Body of pancreas (tissue), 4 donors: Measurements from ENCODE around the gene DERA.

Experiments used
- POLR2A ChIP-seq, 3 donors: fragments of 450-650 bp; IDR thresholded peaks; one replicate each; pipeline ENCODE4 v1.6.1; 2016; ENCODE audit warnings: antibody characterized with exemption in 3 of 3, mild to moderate bottlenecking in 2 of 3
- TF ChIP-seq, protein P1 (sequence below), 7 experiments: fragments of 450-650 bp in 4 of 7; fragments of 200-600 bp in 3 of 7; sonication (generic) in 3 of 7; IDR thresholded peaks; one replicate each; pipeline ENCODE4 v1.5.1; 2016 to 2019; ENCODE audit warnings: antibody characterized with exemption in 7 of 7

DNA sequence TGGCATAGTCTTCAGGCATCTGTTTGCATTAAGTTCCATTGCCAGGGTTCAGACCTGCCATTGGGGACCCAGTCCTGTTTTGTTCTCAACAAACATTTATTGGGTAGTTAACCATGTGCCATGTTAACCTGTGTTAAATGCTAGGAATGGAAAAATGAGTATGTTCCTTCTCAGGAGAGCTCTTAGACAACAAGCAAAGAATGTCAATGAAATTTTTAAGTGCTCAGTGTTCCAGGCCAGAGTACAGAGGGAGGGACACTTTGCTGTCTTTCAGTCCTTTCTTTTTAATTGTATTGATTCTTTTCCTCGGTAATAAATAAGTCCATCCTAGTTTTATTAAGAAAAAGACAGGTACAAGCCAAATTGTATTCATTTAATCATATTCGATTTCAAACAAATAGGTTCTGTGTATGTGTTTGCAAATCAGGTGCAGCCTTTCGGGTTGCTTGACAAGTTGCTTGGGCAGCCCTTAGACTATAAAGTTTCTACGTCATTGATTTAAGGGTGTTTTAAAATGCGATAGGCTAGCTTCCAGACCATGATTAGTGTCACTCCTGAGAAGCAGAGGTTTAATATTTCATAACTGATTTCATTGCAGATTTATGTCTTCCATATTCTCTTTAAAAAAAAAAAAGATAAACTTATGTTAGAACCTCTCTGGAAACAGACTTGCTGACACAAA is 123.1 kb downstream of the DERA start:
- TF ChIP-seq, protein P1, sequence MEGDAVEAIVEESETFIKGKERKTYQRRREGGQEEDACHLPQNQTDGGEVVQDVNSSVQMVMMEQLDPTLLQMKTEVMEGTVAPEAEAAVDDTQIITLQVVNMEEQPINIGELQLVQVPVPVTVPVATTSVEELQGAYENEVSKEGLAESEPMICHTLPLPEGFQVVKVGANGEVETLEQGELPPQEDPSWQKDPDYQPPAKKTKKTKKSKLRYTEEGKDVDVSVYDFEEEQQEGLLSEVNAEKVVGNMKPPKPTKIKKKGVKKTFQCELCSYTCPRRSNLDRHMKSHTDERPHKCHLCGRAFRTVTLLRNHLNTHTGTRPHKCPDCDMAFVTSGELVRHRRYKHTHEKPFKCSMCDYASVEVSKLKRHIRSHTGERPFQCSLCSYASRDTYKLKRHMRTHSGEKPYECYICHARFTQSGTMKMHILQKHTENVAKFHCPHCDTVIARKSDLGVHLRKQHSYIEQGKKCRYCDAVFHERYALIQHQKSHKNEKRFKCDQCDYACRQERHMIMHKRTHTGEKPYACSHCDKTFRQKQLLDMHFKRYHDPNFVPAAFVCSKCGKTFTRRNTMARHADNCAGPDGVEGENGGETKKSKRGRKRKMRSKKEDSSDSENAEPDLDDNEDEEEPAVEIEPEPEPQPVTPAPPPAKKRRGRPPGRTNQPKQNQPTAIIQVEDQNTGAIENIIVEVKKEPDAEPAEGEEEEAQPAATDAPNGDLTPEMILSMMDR (IDR thresholded peaks at IDR 0.05) = no peak
- no peak for TF ChIP-seq POLR2A (IDR thresholded peaks at IDR 0.05)
